Tibial artery (tissue), 4 donors: Measurements from ENCODE around the gene TRAF2.

Experiments used
- DNase-seq, 2 donors: peaks; one replicate each; pipeline ENCODE4 v3.0.0-alpha.2; 2019
- H3K27ac ChIP-seq, 2 donors: fragments of 200-600 bp; sonication (generic) in 1 of 2; 1 replicate in 1 of 2; 2 replicates in 1 of 2; pipeline ENCODE4 v1.5.1; 2018 to 2019; ENCODE audit warnings: mild to moderate bottlenecking in 1 of 2
- H3K27me3 ChIP-seq, 2 donors: fragments of 200-600 bp; sonication (generic) in 1 of 2; one replicate each; pipeline versions ENCODE4 v1.5.1 to v1.6.0; 2016 to 2019
- H3K36me3 ChIP-seq, 3 donors: fragments of 200-600 bp; sonication (generic) in 2 of 3; one replicate each; pipeline ENCODE4 v1.5.1; 2016 to 2019; ENCODE audit warnings: mild to moderate bottlenecking in 2 of 3
- H3K4me1 ChIP-seq, 4 donors: fragments of 200-600 bp; sonication (generic) in 2 of 4; 1 replicate in 3 of 4; 2 replicates in 1 of 4; pipeline ENCODE4 v1.5.1; 2016 to 2019
- H3K4me3 ChIP-seq, 2 donors: fragments of 200-600 bp; sonication (generic) in 1 of 2; 1 replicate in 1 of 2; 2 replicates in 1 of 2; pipeline ENCODE4 v1.5.1; 2018 to 2019; ENCODE audit warnings: mild to moderate bottlenecking in 2 of 2
- H3K9me3 ChIP-seq, 3 donors: fragments of 200-600 bp; sonication (generic) in 1 of 3; one replicate each; pipeline ENCODE4 v1.5.1; 2016 to 2019
- CTCF ChIP-seq, 2 experiments: fragments of 200-600 bp in 1 of 2; fragments of 450-650 bp in 1 of 2; IDR thresholded peaks; one replicate each; pipeline ENCODE4 v1.5.1; 2017 to 2019; ENCODE audit warnings: antibody characterized with exemption in 2 of 2, mild to moderate bottlenecking in 1 of 2, moderate library complexity in 1 of 2
- intact Hi-C: fragments of 100-400 bp; cut with DNase I; formaldehyde crosslinking; loops from one replicate; pipeline ENCODE4 v1.15.0; 2023; ENCODE audit warnings: low total_unique reads

TRAF2 gene

GRCh38 chr9:136886610-136887597 lies 588 bp downstream of the TRAF2 start:
- intact Hi-C loops = loop anchor here (5.0 kb wide), 2 partner anchors 55 to 535 kb away; partner anchors contain the start of genes EXD3, FBXW5 and NOXA1
- peak overlapping the region; percentile 80 to 92 for H3K27ac ChIP-seq
- peak overlapping the region; percentile 70 to 90 for H3K4me3 ChIP-seq
- no peak for DNase-seq
- H3K9me3 ChIP-seq = no peaks in the 10 kb centered on the region
- peaks cover 0 to 29% (median 19%) of the 10 kb centered on the region in 4 donors for H3K4me1 ChIP-seq
- H3K36me3 ChIP-seq = peaks cover 0 to 20% (median 7%) of the 10 kb centered on the region in 3 donors
- TF ChIP-seq CTCF (IDR thresholded peaks at IDR 0.05) = no peak
- no peaks in the 10 kb centered on the region for H3K27me3 ChIP-seq

GRCh38 chr9:136888454-136888853 lies 2.1 kb downstream of the TRAF2 start:
- intact Hi-C loops = loop anchor here (5.0 kb wide), 2 partner anchors 54 to 534 kb away; partner anchors contain the start of genes EXD3, FBXW5 and NOXA1
- TF ChIP-seq CTCF (IDR thresholded peaks at IDR 0.05) = no peak
- H3K4me1 ChIP-seq = peaks cover 0 to 20% (median 16%) of the 10 kb centered on the region in 4 donors
- H3K27me3 ChIP-seq = no peaks in the 10 kb centered on the region
- peaks cover 0 to 30% (median 7%) of the 10 kb centered on the region in 3 donors for H3K36me3 ChIP-seq
- H3K9me3 ChIP-seq = no peaks in the 10 kb centered on the region
- no peak overlapping the region for H3K4me3 ChIP-seq
- no peak overlapping the region for H3K27ac ChIP-seq
- DNase-seq = no peak

- intact Hi-C loops = loop anchor here (5.0 kb wide), 2 partner anchors 52 to 532 kb away; partner anchors contain the start of genes EXD3, FBXW5 and NOXA1
- Histone ChIP-seq H3K4me1 (peaks cover 0 to 20% (median 16%) of the 10 kb centered on the region in 4 donors), H3K27me3 (no peaks in the 10 kb centered on the region), H3K36me3 (peaks cover 0 to 35% (median 7%) of the 10 kb centered on the region in 3 donors), H3K27ac (no peak overlapping the region), H3K4me3 (no peak overlapping the region), H3K9me3 (no peaks in the 10 kb centered on the region)
- no peak for DNase-seq
- no peak for TF ChIP-seq CTCF (IDR thresholded peaks at IDR 0.05)
Measured at GRCh38 chr9:136889858-136890257, 3.5 kb downstream of the TRAF2 start.

- no peaks in the 10 kb centered on the region for H3K27me3 ChIP-seq
- no peak overlapping the region for H3K4me3 ChIP-seq
- H3K9me3 ChIP-seq = no peaks in the 10 kb centered on the region
- intact Hi-C loops = no loop called here
- H3K4me1 ChIP-seq = peaks cover 0 to 18% (median 11%) of the 10 kb centered on the region in 4 donors
- no peak for TF ChIP-seq CTCF (IDR thresholded peaks at IDR 0.05)
- peaks cover 0 to 35% (median 7%) of the 10 kb centered on the region in 3 donors for H3K36me3 ChIP-seq
- no peak overlapping the region for H3K27ac ChIP-seq
- DNase-seq = no peak
Measured at GRCh38 chr9:136890661-136891060, 4.3 kb downstream of the TRAF2 start.

GRCh38 chr9:136896027-136896426 lies 9.7 kb downstream of the TRAF2 start:
- H3K36me3 ChIP-seq = peaks cover 0 to 48% (median 20%) of the 10 kb centered on the region in 3 donors
- H3K9me3 ChIP-seq = no peaks in the 10 kb centered on the region
- intact Hi-C loops = no loop called here
- peaks cover 0 to 6% (median 3%) of the 10 kb centered on the region in 4 donors for H3K4me1 ChIP-seq
- no peak overlapping the region for H3K27ac ChIP-seq
- TF ChIP-seq CTCF (IDR thresholded peaks at IDR 0.05) = no peak
- H3K4me3 ChIP-seq = no peak overlapping the region
- no peak for DNase-seq
- no peaks in the 10 kb centered on the region for H3K27me3 ChIP-seq
